ENCODE results near the gene DNAH1.
A peak's percentile ranks its signal among the peaks of the same experiment; 100 is the strongest.

The DNAH1 gene

GRCh38 chr3:52406791-52407510 lies 90.8 kb downstream of the DNAH1 start:
- no peak for DNase-seq

GRCh38 chr3:52407779-52408178 lies 91.7 kb downstream of the DNAH1 start:
- DNase-seq, result no peak

DNA sequence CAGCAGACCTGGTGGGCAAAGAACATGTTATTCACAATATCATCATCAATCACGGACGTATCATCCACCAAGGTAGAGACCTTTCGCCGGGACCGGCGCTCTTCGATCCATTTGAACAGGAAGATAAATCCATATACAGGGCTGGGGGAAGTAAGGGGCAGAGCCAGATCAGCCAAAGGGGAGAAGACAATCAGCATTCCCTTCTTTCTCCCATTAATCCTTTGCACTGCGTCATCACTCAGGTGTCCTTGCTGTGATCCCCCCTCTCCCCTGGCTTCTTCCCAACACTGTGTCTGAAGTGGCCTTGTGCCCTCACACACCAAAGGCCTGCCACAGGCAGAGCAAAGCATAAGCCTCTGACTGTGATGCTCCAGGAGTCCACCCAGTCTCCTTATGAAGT lies 92.3 kb downstream of the DNAH1 start:
- DNase-seq, result no peak

DNA sequence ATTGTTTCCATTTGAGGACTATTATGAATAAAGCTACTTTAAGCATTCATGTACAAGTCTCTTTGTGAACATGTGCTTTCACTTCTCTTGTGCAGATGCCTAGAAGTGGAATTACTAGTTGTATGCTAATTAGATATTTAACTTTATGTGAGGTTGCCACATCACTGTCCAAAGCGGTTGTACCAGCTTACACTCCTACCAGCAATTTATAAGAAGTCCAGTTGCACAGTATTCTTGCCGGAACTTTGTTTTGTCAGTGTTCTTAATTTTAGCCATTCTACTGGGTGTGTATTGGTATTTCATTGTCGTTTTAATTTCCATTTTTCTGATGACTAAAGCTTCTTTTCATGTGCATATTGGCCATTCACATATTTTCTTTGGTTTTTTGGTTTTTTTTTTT lies 99.7 kb downstream of the DNAH1 start:
- DNase-seq, result no peak

DNA sequence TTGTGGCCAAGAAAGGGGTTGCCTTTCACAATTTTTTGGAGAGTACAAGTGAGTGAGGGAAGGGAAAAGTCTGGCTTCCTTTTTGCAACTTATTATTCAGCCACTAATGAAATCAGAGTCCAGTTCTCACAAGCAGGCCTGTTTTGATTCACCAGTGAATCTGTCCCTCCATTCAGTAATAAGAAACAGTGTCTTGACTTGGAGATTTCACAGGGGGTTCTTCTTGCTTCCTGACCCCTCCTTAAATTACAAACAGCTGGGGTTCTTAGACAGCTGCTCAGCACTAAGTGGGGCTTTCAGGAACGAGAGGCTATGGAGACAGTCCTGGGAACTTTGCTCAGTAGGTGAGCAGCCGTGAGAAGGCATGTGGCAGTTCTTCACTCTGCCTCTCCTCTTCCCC lies 104.3 kb downstream of the DNAH1 start:
- no peak for DNase-seq

GRCh38 chr3:52422669-52423068 lies 106.5 kb downstream of the DNAH1 start:
- no peak for DNase-seq

DNA sequence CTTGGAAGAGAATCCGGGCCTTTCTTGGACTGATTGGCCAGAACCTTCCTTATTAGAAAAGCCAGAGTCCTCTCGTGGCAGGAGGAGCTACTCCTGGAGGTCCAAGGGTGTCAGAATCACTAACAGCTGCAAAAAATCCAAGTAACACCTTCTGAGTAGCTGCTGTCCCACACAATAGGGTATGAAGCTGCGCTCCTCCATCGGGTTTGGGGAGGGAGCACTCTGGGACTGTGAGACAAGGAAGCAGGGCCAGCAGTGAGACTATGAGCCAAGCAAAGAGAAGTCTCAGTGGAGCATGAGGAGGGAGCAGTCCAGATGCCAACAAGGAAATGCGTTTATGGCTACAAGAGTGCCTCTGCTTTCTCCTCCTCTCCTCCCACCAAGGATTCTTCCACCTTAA lies 107.1 kb downstream of the DNAH1 start:
- no peak for DNase-seq

DNA sequence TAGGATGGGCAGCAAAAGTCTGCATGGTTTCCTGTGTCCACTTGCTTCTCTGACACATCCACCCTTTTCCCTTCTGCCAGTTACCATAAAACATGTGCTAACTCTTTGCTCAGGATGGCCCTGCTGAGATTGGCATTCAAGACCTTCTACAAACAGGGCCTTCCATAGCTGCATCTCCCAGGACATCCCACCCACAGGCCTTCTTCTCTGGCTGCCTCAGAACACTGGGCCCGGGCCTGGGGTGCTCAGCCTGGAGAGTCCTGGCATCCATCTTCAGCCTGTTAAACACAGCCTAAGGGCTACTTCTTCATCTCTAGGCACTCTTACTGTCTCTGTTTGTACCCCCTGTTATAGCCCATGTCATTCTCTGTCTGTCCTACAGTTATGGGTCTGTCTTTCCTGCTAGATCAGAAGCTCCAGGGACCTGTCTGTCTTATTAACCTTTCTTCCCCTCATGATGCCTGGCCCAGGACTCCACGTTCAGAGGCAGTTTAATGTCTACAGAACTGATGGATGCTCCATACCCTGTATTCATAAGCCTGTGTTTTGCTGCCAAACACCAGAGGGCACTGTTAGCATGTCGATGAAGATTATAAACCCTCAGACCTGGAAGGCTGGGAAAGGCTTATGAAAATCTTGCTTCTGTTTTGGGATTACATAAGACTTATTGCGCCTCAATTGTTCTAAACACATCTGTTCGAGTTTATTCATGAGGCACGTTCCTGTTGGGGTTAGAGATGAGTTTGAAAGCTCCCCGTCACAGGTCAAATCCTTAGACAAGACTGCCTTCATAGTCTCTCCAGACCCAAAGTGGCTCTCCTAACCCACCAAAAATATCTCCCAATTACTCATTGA lies 112.3 kb downstream of the DNAH1 start:
- DNase-seq, result peak; percentile 48

DNA sequence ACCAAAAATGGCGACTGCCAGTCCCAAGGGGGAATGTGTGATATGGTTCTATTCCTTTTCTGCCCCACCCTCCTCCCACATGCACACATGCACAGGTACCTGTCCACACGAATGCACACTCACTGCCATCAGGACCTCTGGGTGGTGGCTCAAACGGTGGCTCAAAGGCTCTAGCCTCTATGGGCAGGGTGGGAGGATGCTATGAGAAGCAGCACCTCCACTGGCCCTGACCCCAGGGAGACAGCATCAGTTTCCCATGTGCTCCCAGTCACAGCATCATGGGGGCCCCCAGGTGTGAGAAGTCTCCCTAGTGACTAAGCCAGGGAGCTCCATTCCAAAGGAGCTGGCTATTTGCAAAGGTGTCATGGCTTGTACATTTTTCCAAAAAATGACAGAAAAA lies 112.9 kb downstream of the DNAH1 start:
- no peak for DNase-seq

DNA sequence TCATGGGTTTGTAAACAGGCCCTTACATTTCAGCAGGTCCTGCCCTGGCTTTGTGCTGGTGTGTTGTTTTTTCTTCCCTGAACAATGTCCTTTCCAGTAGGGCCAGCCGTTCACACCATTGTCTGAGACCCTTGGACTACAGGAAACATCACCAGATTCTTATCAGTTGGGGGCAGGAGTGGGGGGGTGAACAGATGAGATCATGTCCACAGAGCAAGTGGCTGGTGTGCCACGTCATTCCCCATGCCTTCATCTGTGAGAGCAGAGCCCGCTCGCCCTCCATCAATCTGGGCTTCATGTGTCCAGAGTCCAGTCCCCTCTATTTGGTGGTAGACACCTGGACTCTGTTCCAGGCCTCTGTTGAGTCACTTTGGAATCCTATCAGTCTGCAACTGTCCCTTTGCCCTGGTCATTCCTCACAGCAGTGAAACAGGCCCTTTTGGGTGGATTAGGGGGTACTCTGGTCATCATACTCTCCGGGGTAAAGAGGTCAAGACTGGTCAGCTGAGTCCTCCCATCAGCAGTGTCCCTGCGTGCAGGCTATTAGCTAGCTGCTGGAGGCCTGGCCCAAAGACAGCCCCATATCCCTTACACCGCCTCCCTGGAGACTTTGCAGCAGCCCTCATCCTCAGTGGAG lies 113.8 kb downstream of the DNAH1 start:
- no peak for DNase-seq

- DNase-seq, result no peak
These were observed 114.3 kb downstream of the DNAH1 start for GRCh38 chr3:52430416-52430810.

DNA sequence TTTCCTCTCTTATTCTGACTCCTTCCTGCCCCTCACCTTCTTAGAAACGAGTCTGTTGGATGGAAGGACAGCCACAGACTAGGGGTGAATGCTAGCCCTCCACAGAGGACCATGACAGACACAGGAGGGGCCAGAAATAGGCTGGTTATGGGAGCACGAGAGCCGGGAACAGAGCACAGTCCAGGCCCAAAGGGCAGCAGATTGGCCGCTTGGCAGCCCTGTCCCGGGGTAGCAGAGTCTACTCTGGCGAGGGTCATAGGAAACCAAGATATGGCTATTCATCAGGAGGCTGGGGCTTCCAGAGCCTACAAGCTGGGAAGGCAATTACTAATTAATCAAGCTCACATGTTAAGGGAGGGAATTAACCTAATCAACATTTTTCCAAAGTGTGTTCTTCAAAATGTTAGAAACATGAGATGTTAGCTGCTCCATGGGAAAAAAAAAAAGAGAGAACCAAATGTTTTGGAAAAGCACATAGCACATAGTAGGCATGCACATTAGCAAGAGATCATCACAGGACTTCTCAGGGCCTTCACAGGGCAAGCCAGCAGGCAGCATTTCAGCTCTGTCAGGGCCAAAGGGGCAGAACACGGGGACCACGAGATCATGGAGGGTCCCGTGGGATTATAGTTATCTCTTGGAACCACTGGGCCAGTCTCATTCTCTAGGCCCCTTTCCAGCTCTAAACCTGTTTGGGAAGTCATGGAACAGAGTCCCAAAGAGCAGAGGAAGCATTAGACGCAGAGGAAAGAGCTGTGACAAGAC lies 115.5 kb downstream of the DNAH1 start:
- no peak for DNase-seq

GRCh38 chr3:52432225-52432624 lies 116.1 kb downstream of the DNAH1 start:
- DNase-seq, result no peak

GRCh38 chr3:52432691-52433141 lies 116.6 kb downstream of the DNAH1 start:
- no peak for DNase-seq

DNA sequence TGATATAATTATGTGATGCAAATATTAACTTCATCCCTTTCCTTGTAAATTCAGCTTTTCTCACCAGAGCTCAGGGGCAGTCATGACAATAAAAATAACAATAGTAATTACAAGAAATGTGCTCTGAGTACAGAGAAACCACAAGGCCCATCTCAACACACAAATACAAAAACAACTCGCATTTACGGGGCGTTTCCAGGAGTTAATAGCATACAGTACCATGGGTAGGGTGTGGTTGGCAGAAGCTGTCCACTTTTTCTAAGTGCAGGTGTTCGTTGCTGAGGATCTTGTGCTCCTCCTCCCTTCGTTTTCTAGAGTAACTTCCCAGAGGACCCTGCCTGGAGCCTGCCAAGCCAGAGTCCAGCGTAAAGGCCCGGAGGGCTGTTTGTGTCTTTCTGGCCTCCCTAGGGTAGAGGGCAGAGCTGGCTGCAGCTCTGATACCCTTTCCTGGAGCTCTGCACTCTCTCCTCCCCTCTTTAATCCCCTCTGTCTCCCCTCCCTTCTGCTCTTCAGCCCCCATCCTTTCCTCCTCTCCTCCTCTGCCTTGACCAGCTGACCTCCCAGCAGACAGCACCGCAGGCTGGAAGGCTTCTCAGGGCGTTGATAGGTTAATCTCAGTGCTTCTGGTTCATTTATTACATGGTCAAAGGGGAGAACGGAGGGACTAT lies 117.3 kb downstream of the DNAH1 start:
- DNase-seq, result no peak

GRCh38 chr3:52433996-52434479 lies 117.9 kb downstream of the DNAH1 start:
- no peak for DNase-seq

DNA sequence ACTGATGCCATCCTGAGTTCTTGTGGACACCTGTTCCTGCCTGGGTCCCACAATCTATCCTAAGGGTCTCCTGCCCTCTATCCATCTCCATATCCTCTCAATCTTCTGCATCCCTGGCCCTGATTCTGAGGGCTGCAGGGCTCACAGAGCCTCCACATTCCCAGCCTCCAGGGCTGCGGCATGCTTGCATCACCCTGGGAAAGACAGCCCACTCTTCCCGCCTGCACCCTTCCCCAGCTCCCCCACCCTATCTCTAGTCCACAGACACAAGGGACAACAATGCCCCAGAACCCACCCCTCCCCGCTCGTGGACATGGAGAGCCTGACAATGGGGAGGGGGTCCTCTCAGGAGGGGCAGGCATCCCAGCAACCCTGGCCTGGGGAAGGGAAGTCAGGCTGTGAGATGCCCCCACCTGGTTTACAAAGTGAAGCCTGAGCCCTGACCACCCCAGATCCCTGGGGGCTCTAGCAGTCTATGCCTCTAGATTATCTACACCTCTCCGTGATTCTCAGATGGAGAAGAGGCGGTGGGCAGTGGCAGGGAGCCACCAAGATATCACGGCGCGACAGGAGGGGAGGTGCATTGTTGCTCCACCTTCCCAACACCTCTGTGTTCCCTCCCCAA lies 118.5 kb downstream of the DNAH1 start:
- DNase-seq, result no peak

GRCh38 chr3:52435246-52436101 lies 119.4 kb downstream of the DNAH1 start:
- DNase-seq, result no peak

- no peak for DNase-seq
These were observed 120.5 kb downstream of the DNAH1 start for GRCh38 chr3:52436500-52437149.
